ENCODE data around the gene RIPK4.

The RIPK4 gene

GRCh38 chr21:41761211-41761933 is 5.5 kb downstream of the RIPK4 start:
- TF ChIP-seq CTCF (IDR thresholded peaks at IDR 0.05; ENCODE audit: control insufficient read depth, extremely low read depth, insufficient read depth): no peak
- H3K4me3 ChIP-seq (ENCODE audit: low read depth, low read length): peak overlapping the region; percentile 47
- peak; percentile 53 for DNase-seq (ENCODE audit: low read depth)

- no peak for TF ChIP-seq CTCF (IDR thresholded peaks at IDR 0.05; ENCODE audit: control insufficient read depth, extremely low read depth, insufficient read depth)
- DNase-seq (ENCODE audit: low read depth): no peak
- H3K4me3 ChIP-seq (ENCODE audit: low read depth, low read length): no peak overlapping the region; the same call in 1 of the 2 replicates
These were observed 6.4 kb downstream of the RIPK4 start for GRCh38 chr21:41760411-41760810.

GRCh38 chr21:41759926-41760325 is 6.9 kb downstream of the RIPK4 start:
- H3K4me3 ChIP-seq (ENCODE audit: low read depth, low read length): no peak overlapping the region
- no peak for TF ChIP-seq CTCF (IDR thresholded peaks at IDR 0.05; ENCODE audit: control insufficient read depth, extremely low read depth, insufficient read depth)
- no peak for DNase-seq (ENCODE audit: low read depth)

- no peak overlapping the region for H3K4me3 ChIP-seq (ENCODE audit: low read depth, low read length)
- TF ChIP-seq CTCF (IDR thresholded peaks at IDR 0.05; ENCODE audit: control insufficient read depth, extremely low read depth, insufficient read depth): no peak
- DNase-seq (ENCODE audit: low read depth): no peak
These were observed 7.5 kb downstream of the RIPK4 start for GRCh38 chr21:41759214-41759840.

GRCh38 chr21:41758550-41758949 is 8.3 kb downstream of the RIPK4 start:
- no peak overlapping the region for H3K4me3 ChIP-seq (ENCODE audit: low read depth, low read length)
- TF ChIP-seq CTCF (IDR thresholded peaks at IDR 0.05; ENCODE audit: control insufficient read depth, extremely low read depth, insufficient read depth): no peak
- DNase-seq (ENCODE audit: low read depth): peak; percentile 44

GRCh38 chr21:41755934-41756773 is 10.7 kb downstream of the RIPK4 start:
- no peak for DNase-seq (ENCODE audit: low read depth)
- no peak for TF ChIP-seq CTCF (IDR thresholded peaks at IDR 0.05; ENCODE audit: control insufficient read depth, extremely low read depth, insufficient read depth)
- no peak overlapping the region for H3K4me3 ChIP-seq (ENCODE audit: low read depth, low read length)
